Mesendoderm (in vitro differentiated cells): Measurements from ENCODE around the gene ZNF275.

ENCODE experiments used
- DNase-seq: peaks from one replicate; pipeline ENCODE4 v3.0.0; 2013
- H2AK5ac ChIP-seq: 2 replicates; pipeline ENCODE4 v1.6.1; 2013; ENCODE audit warnings: low read length, inconsistent platforms
- H2BK120ac ChIP-seq: 2 replicates; pipeline ENCODE4 v1.6.1; 2013; ENCODE audit warnings: low read depth, mild to moderate bottlenecking, low read length, moderate library complexity, mixed read lengths
- H2BK15ac ChIP-seq: replicated peaks from 2 replicates; pipeline ENCODE4 v1.6.1; 2013; ENCODE audit warnings: low read depth, mild to moderate bottlenecking, moderate library complexity
- H2BK5ac ChIP-seq: 2 replicates; pipeline ENCODE4 v1.6.1; 2013; ENCODE audit warnings: low read length, inconsistent platforms
- H3K18ac ChIP-seq: 2 replicates; pipeline ENCODE4 v1.6.1; 2013; ENCODE audit warnings: mild to moderate bottlenecking, low read length, mixed read lengths
- H3K23ac ChIP-seq: one replicate; pipeline ENCODE4 v1.6.1; 2013; ENCODE audit warnings: low read length
- H3K27ac ChIP-seq: 2 replicates; pipeline ENCODE4 v1.5.1; 2013; ENCODE audit warnings: low read depth, mild to moderate bottlenecking, inconsistent platforms, low read length, moderate library complexity
- H3K27me3 ChIP-seq: 2 replicates; pipeline ENCODE4 v1.6.1; 2013; ENCODE audit warnings: low read length, control low read depth, mild to moderate bottlenecking, inconsistent platforms; ENCODE audit not compliant: insufficient read depth, poor library complexity
- H3K36me3 ChIP-seq: 2 replicates; pipeline ENCODE4 v1.6.1; 2013; ENCODE audit warnings: low read length, inconsistent platforms; ENCODE audit not compliant: control insufficient read depth, insufficient read depth
- H3K4ac ChIP-seq: one replicate; pipeline ENCODE4 v1.6.1; 2013; ENCODE audit warnings: low read depth, mild to moderate bottlenecking, low read length, moderate library complexity
- H3K4me1 ChIP-seq: 2 replicates; pipeline ENCODE4 v1.6.1; 2013; ENCODE audit warnings: low read depth, low read length, inconsistent platforms; ENCODE audit not compliant: control insufficient read depth
- H3K4me2 ChIP-seq: 2 replicates; pipeline ENCODE4 v1.6.1; 2013; ENCODE audit warnings: low read length
- H3K4me3 ChIP-seq: 2 replicates; pipeline ENCODE4 v1.5.1; 2013; ENCODE audit warnings: mild to moderate bottlenecking, low read length
- H3K56ac ChIP-seq: one replicate; pipeline ENCODE4 v1.6.1; 2013; ENCODE audit warnings: low read length
- H3K79me1 ChIP-seq: 2 replicates; pipeline ENCODE4 v1.6.1; 2013; ENCODE audit warnings: low read length, inconsistent platforms
- H3K79me2 ChIP-seq: 2 replicates; pipeline ENCODE4 v1.6.1; 2013; ENCODE audit warnings: mild to moderate bottlenecking, low read length; ENCODE audit not compliant: control insufficient read depth, insufficient read depth
- H3K9ac ChIP-seq: 2 replicates; pipeline ENCODE4 v1.6.1; 2013; ENCODE audit warnings: low read length, inconsistent platforms
- H4K5ac ChIP-seq: one replicate; pipeline ENCODE4 v1.6.1; 2013; ENCODE audit warnings: low read length
- H4K8ac ChIP-seq: one replicate; pipeline ENCODE4 v1.6.1; 2013; ENCODE audit warnings: low read depth, mild to moderate bottlenecking, control low read depth, low read length, moderate library complexity
- WGBS: extraction: QIAGEN DNeasy Blood & Tissue Kit; methylation state at CpG from one replicate; pipeline ENCODE4 v1.1.7; 2013; ENCODE audit warnings: low lambda C conversion rate, missing lambda C conversion rate; ENCODE audit not compliant: insufficient coverage; ENCODE audit errors: extremely low coverage; 5-methylcytosine and 5-hydroxymethylcytosine counted together

The ZNF275 gene

GRCh38 chrX:153340111-153340510, 6.2 kb downstream of the ZNF275 start:
- Histone ChIP-seq H3K79me2 (no peaks in the 10 kb centered on the region), H4K5ac (no peak overlapping the region), H3K4ac (no peak overlapping the region), H3K23ac (no peak overlapping the region), H2AK5ac (no peak overlapping the region), H3K18ac (no peak overlapping the region), H3K4me3 (no peak overlapping the region), H3K79me1 (no peaks in the 10 kb centered on the region), H3K4me2 (no peak overlapping the region), H2BK15ac (no peak overlapping the region), H3K9ac (no peak overlapping the region), H3K4me1 (no peaks in the 10 kb centered on the region), H3K36me3 (no peaks in the 10 kb centered on the region), H2BK5ac (no peak overlapping the region), H3K27ac (no peak overlapping the region), H3K56ac (no peak overlapping the region), H4K8ac (no peak overlapping the region), H3K27me3 (no peaks in the 10 kb centered on the region), H2BK120ac (no peak overlapping the region)
- DNase-seq: no peak
- no CpG with 5 or more reads among the region's 6 CpGs for WGBS

GRCh38 chrX:153342762-153343558, 9.0 kb downstream of the ZNF275 start:
- DNase-seq: no peak

GRCh38 chrX:153343674-153344073, 9.7 kb downstream of the ZNF275 start:
- Histone ChIP-seq H3K27me3 (no peaks in the 10 kb centered on the region), H3K27ac (no peak overlapping the region), H3K23ac (no peak overlapping the region), H3K79me2 (no peaks in the 10 kb centered on the region), H3K9ac (no peak overlapping the region), H4K8ac (no peak overlapping the region), H3K4ac (no peak overlapping the region), H4K5ac (no peak overlapping the region), H3K4me3 (no peak overlapping the region), H3K36me3 (no peaks in the 10 kb centered on the region), H3K56ac (no peak overlapping the region), H2BK5ac (no peak overlapping the region), H3K4me1 (no peaks in the 10 kb centered on the region), H2BK120ac (no peak overlapping the region), H2AK5ac (no peak overlapping the region), H3K18ac (no peak overlapping the region), H2BK15ac (no peak overlapping the region), H3K4me2 (no peak overlapping the region), H3K79me1 (no peaks in the 10 kb centered on the region)
- WGBS: no CpG with 5 or more reads among the region's 2 CpGs
- no peak for DNase-seq

More at GRCh38 chrX:153342762-153343558, 9.0 kb downstream of the ZNF275 start:
- H4K8ac ChIP-seq: no peak overlapping the region
- no peak overlapping the region for H3K9ac ChIP-seq
- H4K5ac ChIP-seq: no peak overlapping the region
- H2BK15ac ChIP-seq: no peak overlapping the region
- H3K18ac ChIP-seq: no peak overlapping the region
- H3K27me3 ChIP-seq: no peaks in the 10 kb centered on the region
- no peak overlapping the region for H2BK120ac ChIP-seq
- H2BK5ac ChIP-seq: no peak overlapping the region
- WGBS: no CpG with 5 or more reads among the region's 9 CpGs
- H3K4me2 ChIP-seq: no peak overlapping the region
- H3K4me3 ChIP-seq: no peak overlapping the region
- H3K4ac ChIP-seq: no peak overlapping the region
- no peaks in the 10 kb centered on the region for H3K79me1 ChIP-seq
- H3K23ac ChIP-seq: no peak overlapping the region
- no peaks in the 10 kb centered on the region for H3K4me1 ChIP-seq
- no peak overlapping the region for H3K56ac ChIP-seq
- no peak overlapping the region for H3K27ac ChIP-seq
- no peaks in the 10 kb centered on the region for H3K36me3 ChIP-seq
- no peak overlapping the region for H2AK5ac ChIP-seq
- H3K79me2 ChIP-seq: no peaks in the 10 kb centered on the region

DNA sequence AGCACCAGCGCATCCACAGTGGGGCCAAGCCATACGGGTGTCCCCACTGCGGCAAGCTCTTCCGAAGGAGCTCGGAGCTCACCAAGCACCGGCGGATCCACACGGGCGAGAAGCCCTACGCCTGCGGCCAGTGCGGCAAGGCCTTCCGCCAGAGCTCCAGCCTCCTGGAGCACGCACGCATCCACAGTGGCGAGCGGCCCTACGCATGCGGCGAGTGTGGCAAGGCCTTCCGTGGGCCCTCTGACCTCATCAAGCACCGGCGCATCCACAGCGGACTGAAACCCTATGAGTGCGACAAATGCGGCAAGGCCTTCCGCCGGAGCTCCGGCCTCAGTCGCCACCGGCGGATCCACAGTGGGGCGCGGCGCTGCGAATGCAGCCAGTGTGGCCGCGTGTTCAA, 13.6 kb downstream of the ZNF275 start:
- Histone ChIP-seq H3K23ac (no peak overlapping the region), H4K5ac (no peak overlapping the region), H3K9ac (no peak overlapping the region), H3K79me1 (no peaks in the 10 kb centered on the region), H3K56ac (no peak overlapping the region), H3K36me3 (no peaks in the 10 kb centered on the region), H3K27ac (no peak overlapping the region), H3K18ac (no peak overlapping the region), H4K8ac (no peak overlapping the region), H3K4me2 (no peak overlapping the region), H2BK15ac (no peak overlapping the region), H3K4me1 (no peaks in the 10 kb centered on the region), H3K79me2 (no peaks in the 10 kb centered on the region), H2AK5ac (no peak overlapping the region), H3K4me3 (no peak overlapping the region), H2BK5ac (no peak overlapping the region), H3K4ac (no peak overlapping the region), H2BK120ac (no peak overlapping the region), H3K27me3 (no peaks in the 10 kb centered on the region)
- no CpG with 5 or more reads among the region's 38 CpGs for WGBS
- no peak for DNase-seq

- DNase-seq: no peak
- no peak overlapping the region for H2BK5ac ChIP-seq
- H3K23ac ChIP-seq: no peak overlapping the region
- no peak overlapping the region for H2BK120ac ChIP-seq
- no peak overlapping the region for H3K4ac ChIP-seq
- no peak overlapping the region for H4K5ac ChIP-seq
- H3K27me3 ChIP-seq: no peaks in the 10 kb centered on the region
- no peak overlapping the region for H3K4me2 ChIP-seq
- no peaks in the 10 kb centered on the region for H3K79me2 ChIP-seq
- no peak overlapping the region for H3K18ac ChIP-seq
- no peak overlapping the region for H2AK5ac ChIP-seq
- no peak overlapping the region for H3K27ac ChIP-seq
- H3K9ac ChIP-seq: no peak overlapping the region
- H3K56ac ChIP-seq: no peak overlapping the region
- no peaks in the 10 kb centered on the region for H3K4me1 ChIP-seq
- WGBS: no CpG with 5 or more reads among the region's 8 CpGs
- no peak overlapping the region for H4K8ac ChIP-seq
- H3K79me1 ChIP-seq: no peaks in the 10 kb centered on the region
- H2BK15ac ChIP-seq: no peak overlapping the region
- H3K4me3 ChIP-seq: no peak overlapping the region
- H3K36me3 ChIP-seq: no peaks in the 10 kb centered on the region
Measured at GRCh38 chrX:153348421-153348820, 14.5 kb downstream of the ZNF275 start.

DNA sequence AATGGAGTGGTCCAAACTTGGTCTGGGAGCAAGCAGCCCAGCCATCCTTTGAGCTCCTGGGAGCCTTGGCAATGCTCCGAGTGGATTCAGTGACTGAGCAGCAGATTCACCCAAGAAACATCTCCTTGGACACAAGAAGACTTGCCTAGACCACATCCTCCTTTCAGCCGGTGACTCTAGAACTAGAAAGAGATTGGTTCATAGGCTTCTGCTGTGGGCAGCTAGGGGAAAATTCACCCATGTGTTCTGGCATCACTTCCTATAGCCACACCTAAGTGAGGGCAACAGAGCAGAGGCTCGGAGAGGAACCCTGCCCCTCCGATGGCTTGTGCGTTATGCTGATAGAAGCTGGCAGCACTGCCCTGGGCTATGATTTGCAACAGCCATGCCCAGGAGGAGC, 16.0 kb downstream of the ZNF275 start:
- no peaks in the 10 kb centered on the region for H3K36me3 ChIP-seq
- H3K23ac ChIP-seq: no peak overlapping the region
- H3K4me1 ChIP-seq: no peaks in the 10 kb centered on the region
- DNase-seq: no peak
- no peak overlapping the region for H3K4me3 ChIP-seq
- H4K8ac ChIP-seq: no peak overlapping the region
- no peak overlapping the region for H2BK120ac ChIP-seq
- no peak overlapping the region for H3K9ac ChIP-seq
- no CpG with 5 or more reads among the region's 5 CpGs for WGBS
- H3K27ac ChIP-seq: no peak overlapping the region
- no peak overlapping the region for H4K5ac ChIP-seq
- no peak overlapping the region for H2BK15ac ChIP-seq
- no peak overlapping the region for H3K4me2 ChIP-seq
- no peaks in the 10 kb centered on the region for H3K79me1 ChIP-seq
- H3K27me3 ChIP-seq: no peaks in the 10 kb centered on the region
- H2AK5ac ChIP-seq: no peak overlapping the region
- H3K4ac ChIP-seq: no peak overlapping the region
- H3K79me2 ChIP-seq: no peaks in the 10 kb centered on the region
- H3K18ac ChIP-seq: no peak overlapping the region
- H2BK5ac ChIP-seq: no peak overlapping the region
- H3K56ac ChIP-seq: no peak overlapping the region
